ENCODE results near the gene NUBP2.

NUBP2 gene

DNA sequence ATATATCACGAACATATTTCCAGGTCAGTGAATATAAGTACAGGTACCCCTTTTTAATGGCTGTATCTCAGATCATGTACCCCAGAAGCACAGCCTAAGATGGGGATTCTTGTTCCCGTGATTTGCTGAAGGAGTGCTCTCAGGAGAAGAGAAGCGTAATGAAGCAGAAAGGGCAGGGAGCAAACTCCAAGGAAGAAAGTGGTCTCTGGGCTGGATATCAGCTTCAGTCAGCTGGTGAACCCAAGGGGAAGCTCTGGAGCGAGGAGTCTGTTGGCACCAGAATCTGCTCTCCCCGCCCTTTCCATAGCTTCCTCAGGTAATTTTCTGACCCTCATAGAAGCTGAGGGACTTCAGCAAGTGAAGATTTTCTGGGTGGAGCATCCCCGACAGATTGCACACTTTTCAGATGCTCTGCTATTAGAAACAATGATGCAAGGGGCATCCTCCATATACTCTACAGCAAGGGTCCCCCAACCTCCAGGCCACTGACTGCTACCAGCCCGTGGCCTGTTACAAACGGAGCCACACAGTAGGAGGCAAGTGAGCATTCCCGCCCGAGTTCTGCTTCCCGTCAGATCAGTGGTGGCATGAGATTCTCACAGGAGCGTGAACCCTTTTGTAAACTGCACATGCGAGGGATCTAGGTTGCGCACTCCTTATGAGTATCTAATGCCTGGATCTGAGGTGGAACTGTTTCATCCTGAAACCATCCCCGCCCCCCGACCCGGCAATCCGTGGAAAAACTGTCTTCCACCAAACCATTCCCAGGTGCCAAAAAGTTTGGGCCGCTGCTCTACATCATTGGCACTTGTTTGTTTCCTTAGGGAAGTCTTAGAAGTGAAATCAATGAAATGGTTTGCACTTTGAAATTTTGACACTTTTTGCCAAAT, 48.7 kb downstream of the NUBP2 start:
- no peak for DNase-seq

DNA sequence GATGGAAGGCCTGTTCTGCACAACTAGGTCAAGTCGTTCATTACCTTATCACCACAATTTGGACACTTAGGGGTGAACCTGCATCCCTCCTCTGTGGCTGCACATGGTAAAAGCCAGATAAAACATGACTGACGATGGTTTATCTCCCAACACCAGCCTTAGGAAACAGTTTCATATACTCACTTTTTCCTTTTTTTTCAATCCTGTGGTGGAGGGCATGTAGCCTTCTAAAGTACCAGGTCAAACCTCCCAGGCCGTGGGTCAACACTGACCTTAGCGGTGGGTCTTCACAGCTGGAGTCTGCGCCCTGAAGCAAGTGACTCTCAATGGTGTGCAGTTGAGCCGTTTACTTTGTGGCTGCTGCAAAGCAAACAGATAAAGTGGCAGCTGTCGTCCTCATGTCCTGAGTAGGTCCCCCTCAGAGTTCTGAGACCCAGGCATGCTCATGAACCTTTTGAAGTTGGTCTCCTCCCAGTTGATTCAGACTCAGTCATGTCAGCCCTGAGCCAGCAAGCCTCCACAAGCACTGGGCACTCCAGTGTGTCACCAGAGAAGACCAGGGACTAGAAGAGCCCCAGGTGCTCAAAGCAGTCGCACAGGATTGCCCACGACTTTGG, 50.2 kb downstream of the NUBP2 start:
- no peak for DNase-seq

- no peak for DNase-seq
Measured at GRCh38 chr16:1834096-1834495, 51.3 kb downstream of the NUBP2 start.
